ENCODE data around the gene EPOP. TPM values are rescaled to one million over a fixed set of nuclear protein-coding genes. Genes with fewer than 3 reads are reported as not detected.

EPOP gene
- total and polyA plus RNA-seq, 2 donors (not counting 3 experiments of a cell fraction or from before 2014, with no cell fraction given) = 0.43 to 2.9 TPM

DNA sequence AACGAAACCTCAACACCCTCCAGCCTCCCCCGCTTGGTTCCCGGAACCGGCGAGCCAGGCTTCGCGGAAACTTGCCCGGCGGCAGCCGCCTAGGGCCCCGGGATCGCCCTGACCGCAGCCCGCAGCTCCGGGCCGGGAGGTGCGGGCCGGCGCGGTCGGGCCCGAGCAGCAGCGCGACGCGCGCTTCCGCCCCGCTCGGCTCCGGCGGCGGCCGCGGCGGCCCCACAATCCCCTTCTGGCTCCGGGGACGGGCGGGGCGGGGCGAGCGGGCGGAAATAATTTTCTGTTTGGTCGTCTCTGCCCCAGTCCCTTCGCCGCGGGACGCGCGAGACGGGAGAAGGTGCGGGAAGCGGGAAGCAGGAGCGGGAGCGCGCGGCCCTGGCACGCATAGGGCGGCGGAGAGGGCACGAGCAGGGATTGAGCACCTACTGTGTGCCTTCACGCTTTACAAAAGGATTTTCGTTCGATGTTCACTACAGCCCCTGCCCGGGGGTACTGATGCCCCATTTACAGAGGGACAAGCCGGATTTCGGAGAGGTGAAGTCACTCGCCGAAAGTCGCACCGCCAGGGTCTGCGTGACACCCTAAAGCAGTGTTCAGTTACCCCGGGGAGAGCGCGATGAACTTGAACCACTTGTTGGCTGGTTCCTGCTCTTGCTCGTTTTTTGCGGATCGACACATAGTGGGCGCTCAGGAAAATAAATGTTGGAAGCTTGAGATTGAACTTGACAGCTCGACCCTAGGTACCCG lies 27.6 kb upstream of the EPOP start:
- Histone ChIP-seq H3K9me3 (replicated peaks; ENCODE audit: control insufficient read depth, insufficient read depth, low read length) (no peaks in the 10 kb centered on the region), H3K36me3 (ENCODE audit: control insufficient read depth in 2 of 2, extremely low read depth in 1 of 2, insufficient read depth in 2 of 2, low read length in 2 of 2) (no peaks in the 10 kb centered on the region), H3K4me1 (ENCODE audit: control insufficient read depth, extremely low read depth, insufficient read depth, low read length) (peaks cover 44% of the 10 kb centered on the region), H4K20me1 (replicated peaks; ENCODE audit: control insufficient read depth, extremely low read depth, insufficient read depth, low read length) (no peaks in the 10 kb centered on the region), H3K27ac (ENCODE audit: insufficient read depth, low read depth, low read length) (peak overlapping the region; percentile 27), H3K79me2 (ENCODE audit: control insufficient read depth, insufficient read depth, low read length) (peaks cover 16% of the 10 kb centered on the region), H3K4me2 (ENCODE audit: insufficient read depth, low read length) (peak overlapping the region; percentile 75), H3K9me1 (replicated peaks; ENCODE audit: control insufficient read depth, extremely low read depth, insufficient read depth, low read length) (no peaks in the 10 kb centered on the region), H3K4me3 (replicated peaks in 1 of 3; ENCODE audit: insufficient read depth in 1 of 3, low read depth in 1 of 3, low read length in 3 of 3) (peak overlapping the region; percentile 31 to 59 (median 47)), H3K27me3 (ENCODE audit: control insufficient read depth in 2 of 2, insufficient read depth in 2 of 2, low read length in 2 of 2) (peaks cover 0 to 2% of the 10 kb centered on the region in 2 experiments), H3K9ac (replicated peaks; ENCODE audit: extremely low read depth, insufficient read depth, low read length) (peak overlapping the region; percentile 81), H2AFZ (ENCODE audit: low read depth, low read length) (peak overlapping the region; percentile 63)
- FAIRE-seq (no peak), DNase-seq (ENCODE audit: low read depth, low spot score) (peak; percentile 77)
- intact Hi-C loops (cut with micrococcal nuclease) = loop anchor here (1.0 to 5.0 kb wide), 4 partner anchors 25 to 165 kb away; partner anchors contain the start of genes CISD3 and PCGF2
- TSS peak; percentile 70 for BruUV-seq (replicated peaks)
- ChIA-PET CTCF (interaction anchor here (0.9 to 2.1 kb wide), 3 partner anchors 15 to 33 kb away, joined by 4 to 9 read pairs (median 5); no protein-coding TSS in a partner anchor), POLR2A (no interaction called here)
- dilution Hi-C loops (cut with MboI; ENCODE audit: extremely low pct_ligation_motif_present, low sequenced_read_pairs) = no loop called here
- TF ChIP-seq FOS (IDR thresholded peaks at IDR 0.05; ENCODE audit: borderline replicate concordance, insufficient read depth, low read length) = no peak
- TF ChIP-seq MYC (IDR thresholded peaks at IDR 0.05; ENCODE audit: low read depth, low read length) = no peak
- TF ChIP-seq, protein P1, sequence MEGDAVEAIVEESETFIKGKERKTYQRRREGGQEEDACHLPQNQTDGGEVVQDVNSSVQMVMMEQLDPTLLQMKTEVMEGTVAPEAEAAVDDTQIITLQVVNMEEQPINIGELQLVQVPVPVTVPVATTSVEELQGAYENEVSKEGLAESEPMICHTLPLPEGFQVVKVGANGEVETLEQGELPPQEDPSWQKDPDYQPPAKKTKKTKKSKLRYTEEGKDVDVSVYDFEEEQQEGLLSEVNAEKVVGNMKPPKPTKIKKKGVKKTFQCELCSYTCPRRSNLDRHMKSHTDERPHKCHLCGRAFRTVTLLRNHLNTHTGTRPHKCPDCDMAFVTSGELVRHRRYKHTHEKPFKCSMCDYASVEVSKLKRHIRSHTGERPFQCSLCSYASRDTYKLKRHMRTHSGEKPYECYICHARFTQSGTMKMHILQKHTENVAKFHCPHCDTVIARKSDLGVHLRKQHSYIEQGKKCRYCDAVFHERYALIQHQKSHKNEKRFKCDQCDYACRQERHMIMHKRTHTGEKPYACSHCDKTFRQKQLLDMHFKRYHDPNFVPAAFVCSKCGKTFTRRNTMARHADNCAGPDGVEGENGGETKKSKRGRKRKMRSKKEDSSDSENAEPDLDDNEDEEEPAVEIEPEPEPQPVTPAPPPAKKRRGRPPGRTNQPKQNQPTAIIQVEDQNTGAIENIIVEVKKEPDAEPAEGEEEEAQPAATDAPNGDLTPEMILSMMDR (IDR thresholded peaks at IDR 0.05; ENCODE audit: extremely low read depth in 1 of 2, insufficient read depth in 1 of 2, low read depth in 1 of 2, low read length in 2 of 2) = no peak
- TF ChIP-seq EZH2 (IDR thresholded peaks at IDR 0.05; ENCODE audit: borderline replicate concordance, low read depth, low read length, severe bottlenecking) = no peak
- no peak for TF ChIP-seq JUN (IDR thresholded peaks at IDR 0.05; ENCODE audit: borderline replicate concordance, insufficient read depth, insufficient read length, low read depth)
- peak; percentile 52 for TF ChIP-seq POLR2AphosphoS5 (IDR thresholded peaks at IDR 0.05; ENCODE audit: insufficient read depth, low read depth, low read length)
- TF ChIP-seq GATA2 (IDR thresholded peaks at IDR 0.05; ENCODE audit: insufficient read depth, insufficient read length, low read depth, low read length) = no peak
- TF ChIP-seq, protein P2, sequence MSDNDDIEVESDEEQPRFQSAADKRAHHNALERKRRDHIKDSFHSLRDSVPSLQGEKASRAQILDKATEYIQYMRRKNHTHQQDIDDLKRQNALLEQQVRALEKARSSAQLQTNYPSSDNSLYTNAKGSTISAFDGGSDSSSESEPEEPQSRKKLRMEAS (IDR thresholded peaks at IDR 0.05; ENCODE audit: insufficient read depth, insufficient read length) = peak; percentile 65
- peak; percentile 44 for TF ChIP-seq POLR2A (IDR thresholded peaks at IDR 0.05; ENCODE audit: low read depth, low read length)

Data from endothelial cell of umbilical vein (primary cell).